GM23338 (cell line): ENCODE data around the gene RASSF1.

Experiments
- CREB1 ChIP-seq: fragments of 250-450 bp; sonication (Bioruptor Pico); IDR thresholded peaks from 2 replicates; pipeline ENCODE4 v1.5.0; 2020; ENCODE audit warnings: low read depth, mild to moderate bottlenecking, moderate library complexity
- CTCF ChIP-seq, 2 experiments: fragments of 200-600 bp in 1 of 2; sonication (generic) in 1 of 2; conservative IDR thresholded peaks; 2 replicates each; pipeline versions ENCODE4 v1.5.1 to v1.6.1; 2016 to 2017; ENCODE audit warnings: antibody characterized with exemption in 2 of 2, low read depth in 2 of 2, mild to moderate bottlenecking in 2 of 2, moderate library complexity in 1 of 2
- ETS1 ChIP-seq: IDR thresholded peaks from 2 replicates; pipeline ENCODE4 v1.6.1; 2016; ENCODE audit warnings: antibody characterized with exemption
- EZH2 ChIP-seq: fragments of 200-600 bp; sonication (generic); IDR thresholded peaks from one replicate; pipeline ENCODE4 v1.8.0; 2017; ENCODE audit warnings: antibody characterized with exemption, mild to moderate bottlenecking, low read depth; ENCODE audit not compliant: unreplicated experiment
- EZH2phosphoT487 ChIP-seq: fragments of 200-600 bp; sonication (generic); IDR thresholded peaks from one replicate; pipeline ENCODE4 v1.8.1; 2018; ENCODE audit warnings: antibody characterized with exemption; ENCODE audit not compliant: unreplicated experiment
- JUNB ChIP-seq: IDR thresholded peaks from one replicate; pipeline ENCODE4 v1.6.1; 2016; ENCODE audit warnings: antibody characterized with exemption; ENCODE audit not compliant: unreplicated experiment
- NANOG ChIP-seq: IDR thresholded peaks from 2 replicates; pipeline ENCODE4 v1.6.1; 2016; ENCODE audit warnings: antibody characterized with exemption, borderline replicate concordance
- POLR2AphosphoS5 ChIP-seq: IDR thresholded peaks from 2 replicates; pipeline ENCODE4 v1.6.1; 2016; ENCODE audit warnings: antibody characterized with exemption, low read depth
- REST ChIP-seq: IDR thresholded peaks from one replicate; pipeline ENCODE4 v1.6.1; 2018; ENCODE audit warnings: antibody characterized with exemption; ENCODE audit not compliant: unreplicated experiment
- STAT1 ChIP-seq: IDR thresholded peaks from one replicate; pipeline ENCODE4 v1.6.1; 2016; ENCODE audit warnings: antibody characterized with exemption; ENCODE audit not compliant: unreplicated experiment
- ZNF114 ChIP-seq: fragments of 250-450 bp; sonication (Bioruptor Pico); IDR thresholded peaks from 2 replicates; pipeline ENCODE4 v1.5.0; 2020; ENCODE audit warnings: mild to moderate bottlenecking, moderate library complexity
- ZNF331 ChIP-seq: fragments of 250-450 bp; sonication (Bioruptor Pico); IDR thresholded peaks from 2 replicates; pipeline ENCODE4 v1.5.0; 2020; ENCODE audit warnings: low read depth, mild to moderate bottlenecking, moderate library complexity
- ZNF462 ChIP-seq: fragments of 250-450 bp; sonication (Bioruptor Pico); IDR thresholded peaks from 2 replicates; pipeline ENCODE4 v1.5.0; 2020; ENCODE audit warnings: mild to moderate bottlenecking, moderate library complexity

- TF ChIP-seq CTCF (conservative IDR thresholded peaks at IDR 0.05; ENCODE audit: low read depth in 2 of 2) (no peak), EZH2 (peak; percentile 48), EZH2phosphoT487 (no peak), ZNF114 (CRISPR knock-in tag) (no peak), POLR2AphosphoS5 (no peak), REST (no peak), JUNB (no peak), STAT1 (no peak), CREB1 (CRISPR knock-in tag) (no peak), NANOG (no peak), ZNF331 (CRISPR knock-in tag) (no peak), ETS1 (no peak), ZNF462 (CRISPR knock-in tag) (no peak)
Observed at GRCh38 chr3:50340147-50340447, 539 bp downstream of the RASSF1 start.
